Measurements from ENCODE around the gene RBP4. TPM values are rescaled to one million over a fixed set of nuclear protein-coding genes. Genes with fewer than 3 reads are reported as not detected.

Gene RBP4
- total and polyA plus RNA-seq, 2 experiments from 2014 or later, result 0.86 TPM; not detected in 1

DNA sequence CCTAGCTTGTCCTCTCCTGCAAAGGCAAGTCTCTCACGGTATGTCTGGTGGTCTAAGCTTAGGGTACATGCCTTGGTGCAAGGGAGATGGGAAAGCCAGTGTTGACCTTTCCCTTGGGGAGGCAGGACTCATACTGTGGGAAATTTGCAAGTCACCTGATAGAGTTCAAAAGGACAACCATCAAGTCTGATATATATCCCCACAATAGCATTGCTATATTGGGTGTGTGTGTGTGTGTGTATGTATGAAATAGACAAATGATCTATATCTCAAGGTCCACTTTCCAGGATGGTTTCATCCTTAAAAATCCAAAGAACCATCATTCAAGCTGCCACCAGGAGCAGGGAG is 46.7 kb downstream of the RBP4 start:
- H3K36me3 ChIP-seq, result no peaks in the 10 kb centered on the region
- no peak for DNase-seq (ENCODE audit: low read depth in 1 of 2, low spot score in 1 of 2)
- H3K27me3 ChIP-seq, result no peaks in the 10 kb centered on the region
- no peaks in the 10 kb centered on the region for H3K4me1 ChIP-seq (ENCODE audit: low read depth)
- H3K4me3 ChIP-seq, result no peak overlapping the region
- H3K9me3 ChIP-seq (ENCODE audit: low read depth), result no peaks in the 10 kb centered on the region
- no peak for TF ChIP-seq CTCF (IDR thresholded peaks at IDR 0.05; ENCODE audit: low read depth, low read length)
- no peak overlapping the region for H3K27ac ChIP-seq

DNA sequence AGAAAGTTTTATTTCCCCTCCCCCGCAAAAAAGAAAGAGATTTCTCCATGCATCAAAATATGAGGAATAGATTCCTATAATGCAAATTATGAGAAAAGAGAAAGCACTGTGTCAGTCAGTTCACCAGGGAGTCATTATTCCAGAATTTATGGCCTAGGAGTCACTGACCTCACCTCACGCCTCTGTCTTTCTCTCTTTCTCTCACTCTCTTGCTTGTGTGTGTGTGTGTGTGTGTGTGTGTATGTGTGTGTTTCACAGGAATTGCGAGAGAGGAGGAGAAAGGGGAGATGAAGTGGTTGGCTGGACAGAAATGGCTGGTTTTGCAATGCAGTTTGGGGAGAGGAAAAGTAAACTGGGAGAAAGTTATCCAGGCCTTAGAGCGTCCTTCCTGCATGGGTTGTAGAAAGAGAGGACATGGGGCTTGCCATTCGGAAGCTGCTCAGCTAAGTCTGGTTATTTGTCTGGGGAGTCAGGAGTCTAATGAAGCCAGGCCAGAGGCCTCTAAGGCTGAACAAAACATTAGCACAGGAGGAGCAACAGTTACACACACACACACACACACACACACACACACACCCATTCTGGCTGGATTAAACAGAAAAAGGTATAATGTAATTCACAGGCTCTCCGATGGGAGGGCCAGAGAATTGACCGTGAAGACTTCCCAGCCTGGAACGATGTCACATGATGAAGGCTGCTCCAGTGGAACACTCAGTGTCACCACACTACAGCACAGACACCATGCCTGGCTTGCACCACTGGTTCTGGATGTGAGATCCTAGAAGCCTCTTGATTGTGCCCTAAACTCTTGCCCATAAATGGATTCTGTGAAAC is 47.3 kb downstream of the RBP4 start:
- H3K4me1 ChIP-seq (ENCODE audit: low read depth), result no peaks in the 10 kb centered on the region
- H3K27me3 ChIP-seq, result no peaks in the 10 kb centered on the region
- DNase-seq (ENCODE audit: low read depth in 1 of 2, low spot score in 1 of 2), result no peak
- H3K27ac ChIP-seq, result no peak overlapping the region
- H3K36me3 ChIP-seq, result no peaks in the 10 kb centered on the region
- no peak for TF ChIP-seq CTCF (IDR thresholded peaks at IDR 0.05; ENCODE audit: low read depth, low read length)
- no peaks in the 10 kb centered on the region for H3K9me3 ChIP-seq (ENCODE audit: low read depth)
- H3K4me3 ChIP-seq, result no peak overlapping the region

GRCh38 chr10:93552780-93553179 is 48.3 kb downstream of the RBP4 start:
- H3K27ac ChIP-seq, result no peak overlapping the region
- TF ChIP-seq CTCF (IDR thresholded peaks at IDR 0.05; ENCODE audit: low read depth, low read length), result no peak
- no peak for DNase-seq (ENCODE audit: low read depth in 1 of 2, low spot score in 1 of 2)
- H3K9me3 ChIP-seq (ENCODE audit: low read depth), result no peaks in the 10 kb centered on the region
- no peaks in the 10 kb centered on the region for H3K36me3 ChIP-seq
- no peak overlapping the region for H3K4me3 ChIP-seq
- H3K4me1 ChIP-seq (ENCODE audit: low read depth), result no peaks in the 10 kb centered on the region
- no peaks in the 10 kb centered on the region for H3K27me3 ChIP-seq

- Histone ChIP-seq H3K9me3 (ENCODE audit: low read depth) (no peaks in the 10 kb centered on the region), H3K36me3 (no peaks in the 10 kb centered on the region), H3K4me3 (no peak overlapping the region), H3K4me1 (ENCODE audit: low read depth) (no peaks in the 10 kb centered on the region), H3K27me3 (peaks cover 3% of the 10 kb centered on the region), H3K27ac (no peak overlapping the region)
- no peak for TF ChIP-seq CTCF (IDR thresholded peaks at IDR 0.05; ENCODE audit: low read depth, low read length)
- DNase-seq (ENCODE audit: low read depth in 1 of 2, low spot score in 1 of 2), result no peak
Measured at GRCh38 chr10:93550606-93551005, 50.4 kb downstream of the RBP4 start.

- TF ChIP-seq CTCF (IDR thresholded peaks at IDR 0.05; ENCODE audit: low read depth, low read length), result no peak
- H3K4me1 ChIP-seq (ENCODE audit: low read depth), result no peaks in the 10 kb centered on the region
Measured at GRCh38 chr10:93548376-93549071, 52.5 kb downstream of the RBP4 start.

More at GRCh38 chr10:93548376-93549071, 52.5 kb downstream of the RBP4 start:
- Histone ChIP-seq H3K27me3 (peaks cover 3% of the 10 kb centered on the region), H3K36me3 (no peaks in the 10 kb centered on the region), H3K27ac (no peak overlapping the region), H3K4me3 (no peak overlapping the region), H3K9me3 (ENCODE audit: low read depth) (no peaks in the 10 kb centered on the region)
- DNase-seq (ENCODE audit: low read depth in 1 of 2, low spot score in 1 of 2), result no peak
